Smooth muscle cell (in vitro differentiated cells): Measurements from ENCODE around the gene FHIT. TPM values are rescaled to one million over a fixed set of nuclear protein-coding genes. Genes with fewer than 3 reads are reported as not detected.

Experiments
- DNase-seq: peaks from one replicate; lab custom pipeline; 2025; ENCODE audit not compliant: unreplicated experiment; lab: John Stamatoyannopoulos, UW
- H2AFZ ChIP-seq: fragments of 200-600 bp; sonication (generic); 2 replicates; pipeline ENCODE4 v1.6.0; 2016; ENCODE audit warnings: antibody characterized with exemption, low read depth, mild to moderate bottlenecking
- H3F3A ChIP-seq: fragments of 200-600 bp; sonication (generic); 2 replicates; pipeline ENCODE4 v1.6.0; 2017; ENCODE audit warnings: antibody characterized with exemption, low read depth
- H3K27ac ChIP-seq: fragments of 200-600 bp; sonication (generic); 2 replicates; pipeline ENCODE4 v1.5.1; 2016; ENCODE audit warnings: low read depth, mild to moderate bottlenecking
- H3K27me3 ChIP-seq: fragments of 200-600 bp; sonication (generic); 2 replicates; pipeline ENCODE4 v1.6.1; 2016; ENCODE audit warnings: low read depth, mild to moderate bottlenecking
- H3K36me3 ChIP-seq: fragments of 200-600 bp; sonication (generic); 2 replicates; pipeline ENCODE4 v1.5.1; 2016; ENCODE audit warnings: low read depth
- H3K4me1 ChIP-seq: fragments of 200-600 bp; sonication (generic); 2 replicates; pipeline ENCODE4 v1.5.1; 2016; ENCODE audit warnings: low read depth
- H3K4me2 ChIP-seq: fragments of 200-600 bp; sonication (generic); 2 replicates; pipeline ENCODE4 v1.6.0; 2016; ENCODE audit warnings: mild to moderate bottlenecking
- H3K4me3 ChIP-seq: fragments of 200-600 bp; sonication (generic); 2 replicates; pipeline ENCODE4 v1.5.1; 2016; ENCODE audit warnings: mild to moderate bottlenecking
- H3K79me2 ChIP-seq: fragments of 200-600 bp; sonication (generic); 2 replicates; pipeline ENCODE4 v1.6.0; 2016; ENCODE audit warnings: low read depth, mild to moderate bottlenecking
- H3K9ac ChIP-seq: fragments of 200-600 bp; sonication (generic); 2 replicates; pipeline ENCODE4 v1.6.0; 2016; ENCODE audit warnings: low read depth
- H3K9me3 ChIP-seq: fragments of 200-600 bp; sonication (generic); replicated peaks from 2 replicates; pipeline ENCODE4 v1.5.1; 2016; ENCODE audit warnings: low read depth
- H4K20me1 ChIP-seq: fragments of 200-600 bp; sonication (generic); 2 replicates; pipeline ENCODE4 v1.6.0; 2016; ENCODE audit warnings: low read depth
- WGBS: methylation state at CpG from one replicate; pipeline ENCODE4 v1.1.7; 2016; ENCODE audit warnings: low lambda C conversion rate; 5-methylcytosine and 5-hydroxymethylcytosine counted together
- polyA plus RNA-seq: library from polyadenylated mRNA; unstranded; fragments of >200 nt; fragmentation: Nextera tagmentation; extraction: Ambion mirVana; gene quantifications from 2 replicates; pipeline ENCODE4 v1.2.1, GENCODE V29; 2016
- total RNA-seq: library from RNA; depleted of rRNA; stranded (reverse); fragments of >200 nt; gene quantifications from 2 replicates; pipeline ENCODE4 v1.2.3, GENCODE V29; 2014
- TF ChIP-seq, protein P1 (sequence below): fragments of 200-600 bp; sonication (generic); IDR thresholded peaks from 2 replicates; pipeline ENCODE4 v1.5.1; 2017; ENCODE audit warnings: borderline replicate concordance, mild to moderate bottlenecking, antibody characterized with exemption; ENCODE audit not compliant: insufficient read depth, poor library complexity, severe bottlenecking

Gene FHIT
- total and polyA plus RNA-seq, 2 experiments from 2014 or later = 5.9 to 6.7 TPM

- TF ChIP-seq, protein P1, sequence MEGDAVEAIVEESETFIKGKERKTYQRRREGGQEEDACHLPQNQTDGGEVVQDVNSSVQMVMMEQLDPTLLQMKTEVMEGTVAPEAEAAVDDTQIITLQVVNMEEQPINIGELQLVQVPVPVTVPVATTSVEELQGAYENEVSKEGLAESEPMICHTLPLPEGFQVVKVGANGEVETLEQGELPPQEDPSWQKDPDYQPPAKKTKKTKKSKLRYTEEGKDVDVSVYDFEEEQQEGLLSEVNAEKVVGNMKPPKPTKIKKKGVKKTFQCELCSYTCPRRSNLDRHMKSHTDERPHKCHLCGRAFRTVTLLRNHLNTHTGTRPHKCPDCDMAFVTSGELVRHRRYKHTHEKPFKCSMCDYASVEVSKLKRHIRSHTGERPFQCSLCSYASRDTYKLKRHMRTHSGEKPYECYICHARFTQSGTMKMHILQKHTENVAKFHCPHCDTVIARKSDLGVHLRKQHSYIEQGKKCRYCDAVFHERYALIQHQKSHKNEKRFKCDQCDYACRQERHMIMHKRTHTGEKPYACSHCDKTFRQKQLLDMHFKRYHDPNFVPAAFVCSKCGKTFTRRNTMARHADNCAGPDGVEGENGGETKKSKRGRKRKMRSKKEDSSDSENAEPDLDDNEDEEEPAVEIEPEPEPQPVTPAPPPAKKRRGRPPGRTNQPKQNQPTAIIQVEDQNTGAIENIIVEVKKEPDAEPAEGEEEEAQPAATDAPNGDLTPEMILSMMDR = no peak
- no peak overlapping the region for H2AFZ ChIP-seq
- H4K20me1 ChIP-seq = no peaks in the 10 kb centered on the region
- H3K36me3 ChIP-seq = no peaks in the 10 kb centered on the region
- H3K4me2 ChIP-seq = no peak overlapping the region
- no peak overlapping the region for H3K9ac ChIP-seq
- H3K79me2 ChIP-seq = no peaks in the 10 kb centered on the region
- no peaks in the 10 kb centered on the region for H3K9me3 ChIP-seq
- H3K4me1 ChIP-seq = no peaks in the 10 kb centered on the region
- H3K27me3 ChIP-seq = no peaks in the 10 kb centered on the region
- no peak overlapping the region for H3K4me3 ChIP-seq
- no peaks in the 10 kb centered on the region for H3F3A ChIP-seq
- no peak for DNase-seq
- no peak overlapping the region for H3K27ac ChIP-seq
These were observed 988.1 kb downstream of the FHIT start for GRCh38 chr3:60263191-60263590.

- no peak overlapping the region for H3K27ac ChIP-seq
- H4K20me1 ChIP-seq = no peaks in the 10 kb centered on the region
- H3K4me2 ChIP-seq = no peak overlapping the region
- no peaks in the 10 kb centered on the region for H3K79me2 ChIP-seq
- no peaks in the 10 kb centered on the region for H3K36me3 ChIP-seq
- no peak for DNase-seq
- WGBS = 84% methylated on average over 2 of the region's 2 CpGs
- H3K9ac ChIP-seq = no peak overlapping the region
- H3K4me3 ChIP-seq = no peak overlapping the region
- H3F3A ChIP-seq = no peaks in the 10 kb centered on the region
- TF ChIP-seq, protein P1 = no peak
- H2AFZ ChIP-seq = no peak overlapping the region
- H3K27me3 ChIP-seq = no peaks in the 10 kb centered on the region
- no peaks in the 10 kb centered on the region for H3K4me1 ChIP-seq
- H3K9me3 ChIP-seq = no peaks in the 10 kb centered on the region
These were observed 988.7 kb downstream of the FHIT start for GRCh38 chr3:60262546-60262945.

- Histone ChIP-seq H3K4me1 (no peaks in the 10 kb centered on the region), H3K4me2 (no peak overlapping the region), H3K9ac (no peak overlapping the region), H3K79me2 (no peaks in the 10 kb centered on the region), H3K9me3 (no peaks in the 10 kb centered on the region), H3F3A (no peaks in the 10 kb centered on the region), H3K27ac (no peak overlapping the region), H3K36me3 (no peaks in the 10 kb centered on the region), H2AFZ (no peak overlapping the region), H3K4me3 (no peak overlapping the region), H3K27me3 (no peaks in the 10 kb centered on the region), H4K20me1 (no peaks in the 10 kb centered on the region)
- no peak for DNase-seq
- TF ChIP-seq, protein P1 = no peak
- 70% methylated on average over 5 of the region's 5 CpGs for WGBS
These were observed 990.7 kb downstream of the FHIT start for GRCh38 chr3:60260546-60260945.

GRCh38 chr3:60250810-60251209 lies 1000.4 kb downstream of the FHIT start:
- WGBS = 72% methylated on average over 3 of the region's 3 CpGs
- Histone ChIP-seq H3K9ac (no peak overlapping the region), H3K4me2 (no peak overlapping the region), H3K4me1 (no peaks in the 10 kb centered on the region), H4K20me1 (no peaks in the 10 kb centered on the region), H2AFZ (no peak overlapping the region), H3K4me3 (no peak overlapping the region), H3K79me2 (no peaks in the 10 kb centered on the region), H3K27ac (no peak overlapping the region), H3F3A (no peaks in the 10 kb centered on the region), H3K36me3 (no peaks in the 10 kb centered on the region), H3K27me3 (no peaks in the 10 kb centered on the region), H3K9me3 (no peaks in the 10 kb centered on the region)
- DNase-seq = no peak
- TF ChIP-seq, protein P1 = no peak
